Colonic mucosa (tissue), 4 donors: ENCODE results near the gene ITGA3. TPM values are rescaled to one million over a fixed set of nuclear protein-coding genes. Genes with fewer than 3 reads are reported as not detected.
A peak's percentile ranks its signal among the peaks of the same experiment; 100 is the strongest.

ENCODE experiments used
- DNase-seq: peaks from one replicate; pipeline ENCODE4 v3.0.0-alpha.2; 2020
- H3K27ac ChIP-seq: fragments of 200-600 bp; one replicate; pipeline ENCODE4 v1.8.0; 2021
- H3K27me3 ChIP-seq: fragments of 200-600 bp; one replicate; pipeline ENCODE4 v1.8.0; 2021
- H3K36me3 ChIP-seq: fragments of 200-600 bp; one replicate; pipeline ENCODE4 v1.8.0; 2021
- H3K4me1 ChIP-seq: fragments of 200-600 bp; one replicate; pipeline ENCODE4 v1.8.0; 2021; ENCODE audit warnings: mild to moderate bottlenecking
- H3K4me3 ChIP-seq: fragments of 200-600 bp; one replicate; pipeline ENCODE4 v1.8.0; 2021
- H3K9ac ChIP-seq, 2 donors: one replicate each; pipeline ENCODE4 v1.7.0; 2013; ENCODE audit warnings: control low read depth in 2 of 2, low read depth in 2 of 2, low read length in 2 of 2
- H3K9me3 ChIP-seq: fragments of 200-600 bp; one replicate; pipeline ENCODE4 v1.8.0; 2021
- intact Hi-C: fragments of 100-400 bp; cut with DNase I; formaldehyde crosslinking; loops from one replicate; pipeline ENCODE4 v1.14.1; 2022
- total RNA-seq, 2 donors: library from RNA; stranded (reverse); fragmentation: NEBNext Ultra II Directional in 1 of 2; extraction: Animal tissue kit (Norgen Biotek cat#: 25700) in 1 of 2; gene quantifications; one replicate each; pipeline ENCODE4 v1.2.1, GENCODE V29; 2021
- TF ChIP-seq, protein P1 (sequence below): fragments of 200-600 bp; IDR thresholded peaks from one replicate; pipeline ENCODE4 v1.8.0; 2022; ENCODE audit warnings: antibody characterized with exemption, mild to moderate bottlenecking
- donor health status: healthy.
- donor health status: DM: no; HTN: no; CAD: no.
- donor health status: DM: no; HTN: no; CAD: no.

The ITGA3 gene
- total RNA-seq, 2 donors from 2014 or later, result 111 to 116 TPM

DNA sequence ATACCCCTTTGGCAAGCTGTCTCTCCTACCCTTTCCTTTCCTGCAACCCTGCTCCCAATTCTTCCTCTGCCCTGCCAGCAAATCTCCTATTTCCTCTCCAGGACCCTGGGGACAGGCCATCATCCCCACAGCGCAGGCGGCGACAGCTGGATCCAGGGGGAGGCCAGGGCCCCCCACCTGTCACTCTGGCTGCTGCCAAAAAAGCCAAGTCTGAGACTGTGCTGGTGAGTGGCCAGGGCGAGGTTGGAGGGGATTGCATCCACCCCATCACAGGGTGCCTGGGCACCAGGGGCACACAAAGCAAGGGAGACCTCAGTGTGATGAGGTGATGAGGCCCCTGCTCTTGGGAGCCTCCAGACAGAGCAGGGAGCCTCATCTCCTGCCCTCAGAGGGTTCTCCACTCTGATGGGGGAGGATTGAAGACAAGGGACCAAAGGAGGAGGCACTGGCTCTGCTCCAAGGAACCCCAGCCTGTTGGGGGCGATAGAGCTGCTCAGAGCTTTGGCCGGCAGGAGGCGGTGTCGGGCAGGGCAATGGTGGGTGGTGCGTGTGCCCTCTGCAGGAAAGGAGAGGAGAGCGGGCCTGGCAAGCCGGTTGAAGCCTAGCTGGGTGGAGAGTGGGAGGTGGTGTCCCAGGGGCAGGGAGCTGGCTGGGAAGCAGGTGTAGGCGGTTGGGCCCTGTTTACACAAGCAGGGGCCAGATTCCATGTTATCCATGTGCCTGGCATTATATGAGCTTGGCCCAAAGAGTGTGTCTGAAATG lies 23.6 kb downstream of the ITGA3 start:
- TF ChIP-seq, protein P1, sequence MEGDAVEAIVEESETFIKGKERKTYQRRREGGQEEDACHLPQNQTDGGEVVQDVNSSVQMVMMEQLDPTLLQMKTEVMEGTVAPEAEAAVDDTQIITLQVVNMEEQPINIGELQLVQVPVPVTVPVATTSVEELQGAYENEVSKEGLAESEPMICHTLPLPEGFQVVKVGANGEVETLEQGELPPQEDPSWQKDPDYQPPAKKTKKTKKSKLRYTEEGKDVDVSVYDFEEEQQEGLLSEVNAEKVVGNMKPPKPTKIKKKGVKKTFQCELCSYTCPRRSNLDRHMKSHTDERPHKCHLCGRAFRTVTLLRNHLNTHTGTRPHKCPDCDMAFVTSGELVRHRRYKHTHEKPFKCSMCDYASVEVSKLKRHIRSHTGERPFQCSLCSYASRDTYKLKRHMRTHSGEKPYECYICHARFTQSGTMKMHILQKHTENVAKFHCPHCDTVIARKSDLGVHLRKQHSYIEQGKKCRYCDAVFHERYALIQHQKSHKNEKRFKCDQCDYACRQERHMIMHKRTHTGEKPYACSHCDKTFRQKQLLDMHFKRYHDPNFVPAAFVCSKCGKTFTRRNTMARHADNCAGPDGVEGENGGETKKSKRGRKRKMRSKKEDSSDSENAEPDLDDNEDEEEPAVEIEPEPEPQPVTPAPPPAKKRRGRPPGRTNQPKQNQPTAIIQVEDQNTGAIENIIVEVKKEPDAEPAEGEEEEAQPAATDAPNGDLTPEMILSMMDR, result peak; percentile 77
- Histone ChIP-seq H3K27ac (no peak overlapping the region), H3K4me3 (no peak overlapping the region), H3K4me1 (peaks cover 5% of the 10 kb centered on the region), H3K36me3 (peaks cover 5% of the 10 kb centered on the region), H3K9ac (peak overlapping the region in 1 of 2 donors; percentile 23), H3K9me3 (no peaks in the 10 kb centered on the region), H3K27me3 (no peaks in the 10 kb centered on the region)
- DNase-seq, result peak; percentile 89
- intact Hi-C loops, result loop anchor here (5.0 kb wide), 1 partner anchor 52 kb away; no protein-coding TSS in a partner anchor

DNA sequence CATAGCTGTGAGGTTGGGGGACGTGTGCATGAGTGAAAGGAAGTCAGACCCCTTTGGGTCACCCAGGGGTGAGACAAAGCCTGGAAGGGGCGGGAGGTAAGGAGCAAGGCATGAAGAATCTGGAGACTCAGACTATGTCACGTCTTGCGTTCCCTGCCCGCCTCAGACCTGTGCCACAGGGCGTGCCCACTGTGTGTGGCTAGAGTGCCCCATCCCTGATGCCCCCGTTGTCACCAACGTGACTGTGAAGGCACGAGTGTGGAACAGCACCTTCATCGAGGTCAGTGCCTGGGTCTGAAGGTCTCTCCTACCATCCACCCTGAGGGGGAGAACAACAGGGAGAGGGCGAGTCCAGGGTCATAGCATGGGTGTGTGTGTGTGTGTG lies 24.2 kb downstream of the ITGA3 start:
- TF ChIP-seq, protein P1, result no peak
- intact Hi-C loops, result no loop called here
- no peak for DNase-seq
- Histone ChIP-seq H3K4me3 (no peak overlapping the region), H3K9ac (peak overlapping the region in 1 of 2 donors; percentile 12), H3K4me1 (peaks cover 5% of the 10 kb centered on the region), H3K27ac (no peak overlapping the region), H3K27me3 (no peaks in the 10 kb centered on the region), H3K36me3 (peaks cover 5% of the 10 kb centered on the region), H3K9me3 (no peaks in the 10 kb centered on the region)

DNA sequence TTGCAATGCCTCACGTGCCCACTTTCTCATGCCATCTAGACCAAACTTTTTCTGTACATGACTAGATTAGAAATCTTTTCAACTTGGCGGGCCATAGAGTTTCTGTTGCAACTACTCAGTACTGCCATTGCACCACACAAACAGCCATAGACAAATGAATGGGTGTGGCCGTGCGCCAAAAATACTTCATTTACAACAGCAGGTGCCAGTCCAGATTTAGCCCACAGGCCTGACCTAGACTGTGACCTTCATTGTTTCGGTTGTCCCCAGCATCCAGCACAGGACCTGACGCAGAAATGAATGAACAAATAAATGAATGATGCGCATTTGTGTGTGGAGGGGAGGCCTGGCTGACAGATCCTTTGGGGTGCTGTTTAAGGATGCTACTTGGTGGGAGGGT lies 24.9 kb downstream of the ITGA3 start:
- Histone ChIP-seq H3K27ac (no peak overlapping the region), H3K4me1 (peaks cover 5% of the 10 kb centered on the region), H3K36me3 (no peaks in the 10 kb centered on the region), H3K27me3 (no peaks in the 10 kb centered on the region), H3K4me3 (no peak overlapping the region), H3K9ac (no peak overlapping the region), H3K9me3 (no peaks in the 10 kb centered on the region)
- DNase-seq, result no peak
- intact Hi-C loops, result no loop called here
- TF ChIP-seq, protein P1, result no peak

DNA sequence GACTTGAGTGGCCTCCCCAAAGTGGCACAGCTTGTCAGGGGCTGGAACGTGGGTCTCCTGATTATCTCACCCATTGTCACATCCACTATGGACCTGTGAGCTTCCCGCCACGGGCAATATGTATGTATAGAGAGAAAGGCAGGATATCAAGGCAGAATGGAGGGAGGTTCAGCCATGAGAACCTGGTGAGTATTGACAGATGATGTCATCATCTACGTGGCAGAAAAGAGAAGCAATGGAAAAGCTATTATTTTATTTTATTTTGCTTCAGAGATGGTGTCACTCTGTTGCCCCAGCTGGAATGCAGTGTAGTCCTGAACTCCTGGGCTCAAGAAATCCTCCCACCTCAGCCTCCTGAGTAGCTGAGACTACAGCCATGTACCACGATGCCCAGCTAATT lies 25.8 kb downstream of the ITGA3 start:
- peaks cover 5% of the 10 kb centered on the region for H3K4me1 ChIP-seq
- H3K9ac ChIP-seq, result no peak overlapping the region
- no peak overlapping the region for H3K4me3 ChIP-seq
- no peaks in the 10 kb centered on the region for H3K9me3 ChIP-seq
- H3K36me3 ChIP-seq, result no peaks in the 10 kb centered on the region
- intact Hi-C loops, result no loop called here
- no peak overlapping the region for H3K27ac ChIP-seq
- TF ChIP-seq, protein P1, result no peak
- DNase-seq, result no peak
- H3K27me3 ChIP-seq, result no peaks in the 10 kb centered on the region

DNA sequence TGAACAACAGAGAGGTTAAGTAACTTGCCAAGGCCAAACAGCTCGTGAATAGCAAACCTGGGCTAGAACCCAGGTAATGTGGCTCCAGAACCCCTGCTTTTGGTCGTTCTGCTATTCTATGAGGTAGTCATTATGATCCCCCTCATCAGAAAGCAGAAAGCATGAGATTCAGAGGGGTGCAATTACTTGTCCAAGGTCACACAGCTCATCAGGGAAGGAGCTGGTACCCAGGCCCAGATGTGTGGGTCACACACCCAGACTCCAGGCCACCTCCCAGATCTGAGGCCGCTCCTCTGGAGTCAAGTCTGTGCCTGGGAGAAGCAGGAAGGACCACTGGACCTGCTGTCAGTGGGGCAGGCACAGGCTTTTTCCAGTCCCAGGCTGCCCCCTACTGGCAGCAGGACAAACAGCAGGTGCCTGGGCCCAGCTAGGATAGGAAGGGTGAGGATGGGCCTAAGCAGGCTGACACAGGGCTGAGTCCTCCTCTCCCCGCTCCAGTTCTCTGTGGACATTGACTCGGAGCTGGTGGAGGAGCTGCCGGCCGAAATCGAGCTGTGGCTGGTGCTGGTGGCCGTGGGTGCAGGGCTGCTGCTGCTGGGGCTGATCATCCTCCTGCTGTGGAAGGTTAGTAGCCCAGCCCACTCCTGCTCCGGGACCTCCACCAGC lies 31.5 kb downstream of the ITGA3 start:
- Histone ChIP-seq H3K4me1 (no peaks in the 10 kb centered on the region), H3K9me3 (no peaks in the 10 kb centered on the region), H3K9ac (no peak overlapping the region), H3K36me3 (no peaks in the 10 kb centered on the region), H3K27ac (no peak overlapping the region), H3K27me3 (no peaks in the 10 kb centered on the region), H3K4me3 (no peak overlapping the region)
- DNase-seq, result peak; percentile 77
- TF ChIP-seq, protein P1, result peak; percentile 93
- intact Hi-C loops, result loop anchor here (2.0 kb wide), 1 partner anchor 61 kb away; no protein-coding TSS in a partner anchor
